ENCODE data around the gene UBQLN3.

Gene UBQLN3

GRCh38 chr11:5504403-5504921 lies 5.3 kb downstream of the UBQLN3 start:
- DNase-seq = no peak

- DNase-seq = no peak
These were observed 9.4 kb downstream of the UBQLN3 start for GRCh38 chr11:5500393-5500801.

- DNase-seq = no peak
These were observed 10.1 kb downstream of the UBQLN3 start for GRCh38 chr11:5499671-5500070.

GRCh38 chr11:5489576-5490357 lies 20.0 kb downstream of the UBQLN3 start:
- DNase-seq = no peak

GRCh38 chr11:5488798-5489399 lies 20.9 kb downstream of the UBQLN3 start:
- no peak for DNase-seq

- DNase-seq = no peak
These were observed 21.4 kb downstream of the UBQLN3 start, which contains the start of gene OR52D1 for GRCh38 chr11:5488385-5488784. Gene OR52D1 (plus strand): TSS chr11:5488685. CDS start chr11:5488707, 22 bp downstream.

GRCh38 chr11:5486421-5486820 lies 23.3 kb downstream of the UBQLN3 start:
- no peak for DNase-seq

- no peak for DNase-seq
These were observed 23.8 kb downstream of the UBQLN3 start for GRCh38 chr11:5486003-5486402.

GRCh38 chr11:5476186-5476819 lies 33.5 kb downstream of the UBQLN3 start:
- peak; percentile 52 for DNase-seq

GRCh38 chr11:5473921-5474320 lies 35.8 kb downstream of the UBQLN3 start:
- no peak for DNase-seq

- DNase-seq = no peak
These were observed 42.2 kb downstream of the UBQLN3 start for GRCh38 chr11:5467527-5467926.

- no peak for DNase-seq
These were observed 48.7 kb downstream of the UBQLN3 start for GRCh38 chr11:5460983-5461621.
